GM10847 (cell line): Measurements from ENCODE around the gene HTR1B.

Experiments used
- POLR2A ChIP-seq: IDR thresholded peaks from 2 replicates; pipeline ENCODE4 v1.6.1; 2011; ENCODE audit not compliant: insufficient read length; ENCODE audit errors: extremely low read depth

The HTR1B gene

GRCh38 chr6:77463308-77463860 is at the start of gene HTR1B:
HTR1B (minus strand) TSS chr6:77463491; CDS start chr6:77463403, 88 bp downstream.
- TF ChIP-seq POLR2A = no peak

GRCh38 chr6:77512554-77512953 is 49.3 kb upstream of the HTR1B start:
- no peak for TF ChIP-seq POLR2A

- TF ChIP-seq POLR2A = no peak
Observed at GRCh38 chr6:77511860-77512259, 48.6 kb upstream of the HTR1B start.

GRCh38 chr6:77502981-77503380 is 39.7 kb upstream of the HTR1B start:
- no peak for TF ChIP-seq POLR2A

GRCh38 chr6:77492530-77492929 is 29.2 kb upstream of the HTR1B start:
- no peak for TF ChIP-seq POLR2A

GRCh38 chr6:77487808-77488425 is 24.6 kb upstream of the HTR1B start:
- TF ChIP-seq POLR2A = no peak

- no peak for TF ChIP-seq POLR2A
Observed at GRCh38 chr6:77482981-77483380, 19.7 kb upstream of the HTR1B start.

- TF ChIP-seq POLR2A = no peak
Observed at GRCh38 chr6:77474973-77475372, 11.7 kb upstream of the HTR1B start.

- TF ChIP-seq POLR2A = no peak
Observed at GRCh38 chr6:77474286-77474956, 11.1 kb upstream of the HTR1B start.

GRCh38 chr6:77470983-77471382 is 7.7 kb upstream of the HTR1B start:
- TF ChIP-seq POLR2A = no peak

GRCh38 chr6:77468939-77469338 is 5.6 kb upstream of the HTR1B start:
- no peak for TF ChIP-seq POLR2A

GRCh38 chr6:77466451-77467437 is 3.5 kb upstream of the HTR1B start:
- TF ChIP-seq POLR2A = no peak

GRCh38 chr6:77466055-77466450 is 2.8 kb upstream of the HTR1B start:
- TF ChIP-seq POLR2A = no peak

- no peak for TF ChIP-seq POLR2A
Observed at GRCh38 chr6:77464495-77464867, 1.2 kb upstream of the HTR1B start.

- TF ChIP-seq POLR2A = no peak
Observed at GRCh38 chr6:77463861-77464494, 687 bp upstream of the HTR1B start.
